Liver (tissue), 9 donors: ENCODE measurements around the gene MUC6. TPM values are rescaled to one million over a fixed set of nuclear protein-coding genes. Genes with fewer than 3 reads are reported as not detected.

Experiments
- DNase-seq: peaks from one replicate; pipeline ENCODE4 v3.0.0-alpha.2; 2017; ENCODE audit warnings: low spot score
- H3K27ac ChIP-seq, 2 donors: one replicate each; pipeline ENCODE4 v1.7.0; 2013; ENCODE audit warnings: inconsistent platforms in 2 of 2, low read length in 2 of 2, control low read depth in 1 of 2, low read depth in 1 of 2, mild to moderate bottlenecking in 1 of 2
- H3K27me3 ChIP-seq, 4 donors: one replicate each; pipeline versions ENCODE4 v1.6.1 to v1.7.0; 2013; ENCODE audit warnings: low read length in 3 of 4, inconsistent platforms in 1 of 4, mild to moderate bottlenecking in 1 of 4, moderate library complexity in 1 of 4; ENCODE audit not compliant: control insufficient read depth in 4 of 4, insufficient read depth in 4 of 4
- H3K36me3 ChIP-seq, 4 donors: one replicate each; pipeline versions ENCODE4 v1.6.1 to v1.7.0; 2013; ENCODE audit warnings: low read length in 3 of 4, mild to moderate bottlenecking in 3 of 4, low read depth in 1 of 4, moderate library complexity in 1 of 4; ENCODE audit not compliant: control insufficient read depth in 4 of 4, insufficient read depth in 3 of 4
- H3K4me1 ChIP-seq, 4 donors: one replicate each; pipeline versions ENCODE4 v1.6.1 to v1.7.0; 2013; ENCODE audit warnings: low read length in 3 of 4, mild to moderate bottlenecking in 3 of 4, moderate library complexity in 1 of 4; ENCODE audit not compliant: control insufficient read depth in 4 of 4, insufficient read depth in 4 of 4
- H3K4me3 ChIP-seq, 3 donors: one replicate each; pipeline versions ENCODE4 v1.6.1 to v1.7.0; 2013; ENCODE audit warnings: low read length in 3 of 3, control low read depth in 1 of 3, low read depth in 1 of 3, mild to moderate bottlenecking in 1 of 3
- H3K9ac ChIP-seq, 2 donors: one replicate each; pipeline ENCODE4 v1.7.0; 2013; ENCODE audit warnings: low read length in 2 of 2, mild to moderate bottlenecking in 2 of 2, moderate library complexity in 2 of 2, control low read depth in 1 of 2, low read depth in 1 of 2
- H3K9me3 ChIP-seq, 4 donors: one replicate each; pipeline versions ENCODE4 v1.6.1 to v1.7.0; 2013; ENCODE audit warnings: low read length in 3 of 4; ENCODE audit not compliant: control insufficient read depth in 4 of 4
- EGR1 ChIP-seq, 2 donors: IDR thresholded peaks; 2 replicates each; pipeline ENCODE4 v1.6.1; 2016 to 2018; ENCODE audit warnings: antibody characterized with exemption in 2 of 2, low read depth in 2 of 2
- FOXA1 ChIP-seq: IDR thresholded peaks from 2 replicates; pipeline ENCODE4 v1.6.1; 2016; ENCODE audit warnings: antibody characterized with exemption
- FOXA2 ChIP-seq: IDR thresholded peaks from 2 replicates; pipeline ENCODE4 v1.6.1; 2016; ENCODE audit warnings: antibody characterized with exemption
- GABPA ChIP-seq, 2 donors: IDR thresholded peaks in 1 of 2; conservative IDR thresholded peaks in 1 of 2; 2 replicates each; pipeline ENCODE4 v1.6.1; 2016; ENCODE audit warnings: antibody characterized with exemption in 2 of 2, mild to moderate bottlenecking in 1 of 2, moderate library complexity in 1 of 2
- HNF4G ChIP-seq: IDR thresholded peaks from 2 replicates; pipeline ENCODE4 v1.6.1; 2016; ENCODE audit warnings: antibody characterized with exemption
- JUND ChIP-seq, 2 donors: IDR thresholded peaks; 2 replicates each; pipeline ENCODE4 v1.6.1; 2016; ENCODE audit warnings: antibody characterized with exemption in 2 of 2
- NR2F2 ChIP-seq: IDR thresholded peaks from 2 replicates; pipeline ENCODE4 v1.6.1; 2016; ENCODE audit warnings: antibody characterized with exemption
- RAD21 ChIP-seq, 2 donors: IDR thresholded peaks; 2 replicates each; pipeline ENCODE4 v1.6.1; 2016; ENCODE audit warnings: antibody characterized with exemption in 2 of 2, mild to moderate bottlenecking in 2 of 2
- RXRA ChIP-seq, 2 donors: IDR thresholded peaks; 2 replicates each; pipeline ENCODE4 v1.6.1; 2017 to 2018; ENCODE audit warnings: antibody characterized with exemption in 2 of 2, mild to moderate bottlenecking in 1 of 2
- SP1 ChIP-seq: IDR thresholded peaks from 2 replicates; pipeline ENCODE4 v1.6.1; 2018; ENCODE audit warnings: antibody characterized with exemption, mild to moderate bottlenecking
- TAF1 ChIP-seq: conservative IDR thresholded peaks from 2 replicates; pipeline ENCODE4 v1.6.1; 2016; ENCODE audit warnings: antibody characterized with exemption, mild to moderate bottlenecking
- YY1 ChIP-seq: IDR thresholded peaks from 2 replicates; pipeline ENCODE4 v1.6.1; 2016; ENCODE audit warnings: antibody characterized with exemption, mild to moderate bottlenecking
- WGBS: extraction: QIAGEN DNeasy Blood & Tissue Kit; methylation state at CpG from one replicate; pipeline ENCODE4 v1.1.7; 2013; 5-methylcytosine and 5-hydroxymethylcytosine counted together
- polyA plus RNA-seq, 2 donors: library from polyadenylated mRNA; stranded (reverse) in 1 of 2; unstranded in 1 of 2; fragments of 200-250 nt in 1 of 2; fragments of >200 nt in 1 of 2; fragmentation: Nextera tagmentation in 1 of 2; extraction: Ambion mirVana in 1 of 2; gene quantifications; one replicate each; pipeline versions ENCODE4 v1.2.1 to v1.2.3, GENCODE V29; 2013 to 2015
- total RNA-seq, 2 donors: library from RNA; depleted of rRNA; stranded (reverse); fragments of >200 nt; gene quantifications; one replicate each; pipeline ENCODE4 v1.2.3, GENCODE V29; 2014
- TF ChIP-seq, protein P1 (sequence below): IDR thresholded peaks from 2 replicates; pipeline ENCODE4 v1.6.1; 2016; ENCODE audit warnings: antibody characterized with exemption
- TF ChIP-seq, protein P2 (sequence below): IDR thresholded peaks from 2 replicates; pipeline ENCODE4 v1.6.1; 2016; ENCODE audit warnings: antibody characterized with exemption
- TF ChIP-seq, protein P3 (sequence below): IDR thresholded peaks from 2 replicates; pipeline ENCODE4 v1.6.1; 2016; ENCODE audit warnings: antibody characterized with exemption, mild to moderate bottlenecking
- TF ChIP-seq, protein P4 (sequence below): IDR thresholded peaks from 2 replicates; pipeline ENCODE4 v1.6.1; 2016; ENCODE audit warnings: antibody characterized with exemption
- TF ChIP-seq, protein P5 (sequence below): fragments of 150-350 bp; IDR thresholded peaks from 2 replicates; pipeline ENCODE4 v1.5.1; 2017; ENCODE audit warnings: improper control_type of control experiment, low read depth, low read length; ENCODE audit not compliant: missing input control
- donor health status: healthy.
- donor health status: healthy.
- donor health status: healthy.
- donor health status: healthy.
- donor health status: healthy.

The MUC6 gene
- total and polyA plus RNA-seq, 4 donors, result 0.05 to 0.54 (median 0.18) TPM

DNA sequence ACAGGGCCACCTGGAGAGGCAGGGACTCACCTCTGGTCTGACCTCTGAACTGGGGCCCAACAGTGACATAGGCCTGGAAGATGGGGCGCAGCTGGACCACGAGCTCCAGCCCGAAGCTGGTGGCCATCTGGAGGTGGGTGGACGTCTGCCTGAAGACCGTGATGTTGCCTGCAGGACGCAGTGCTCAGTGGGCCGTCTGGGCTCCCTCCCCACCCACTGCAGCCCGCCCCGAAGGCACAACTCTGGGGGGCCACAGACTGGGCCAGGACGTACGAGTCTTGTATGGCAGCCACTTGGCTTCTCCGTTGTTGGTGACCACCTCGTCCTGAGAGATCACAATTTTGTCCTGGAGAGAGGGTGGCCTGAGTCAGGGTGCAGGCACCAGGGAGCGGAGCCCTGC is 7.9 kb downstream of the MUC6 start:
- no peak overlapping the region for H3K4me3 ChIP-seq
- 85% methylated on average over 14 of the region's 14 CpGs for WGBS
- H3K9me3 ChIP-seq, result no peaks in the 10 kb centered on the region
- H3K4me1 ChIP-seq, result no peaks in the 10 kb centered on the region
- no peak for TF ChIP-seq SP1
- no peak for TF ChIP-seq RAD21 (IDR thresholded peaks at IDR 0.05)
- no peak for TF ChIP-seq GABPA (IDR thresholded peaks at IDR 0.05 in 1 of 2, conservative IDR thresholded peaks at IDR 0.05 in 1 of 2)
- TF ChIP-seq, protein P1, sequence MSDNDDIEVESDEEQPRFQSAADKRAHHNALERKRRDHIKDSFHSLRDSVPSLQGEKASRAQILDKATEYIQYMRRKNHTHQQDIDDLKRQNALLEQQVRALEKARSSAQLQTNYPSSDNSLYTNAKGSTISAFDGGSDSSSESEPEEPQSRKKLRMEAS, result no peak
- TF ChIP-seq FOXA1, result no peak
- TF ChIP-seq, protein P2, sequence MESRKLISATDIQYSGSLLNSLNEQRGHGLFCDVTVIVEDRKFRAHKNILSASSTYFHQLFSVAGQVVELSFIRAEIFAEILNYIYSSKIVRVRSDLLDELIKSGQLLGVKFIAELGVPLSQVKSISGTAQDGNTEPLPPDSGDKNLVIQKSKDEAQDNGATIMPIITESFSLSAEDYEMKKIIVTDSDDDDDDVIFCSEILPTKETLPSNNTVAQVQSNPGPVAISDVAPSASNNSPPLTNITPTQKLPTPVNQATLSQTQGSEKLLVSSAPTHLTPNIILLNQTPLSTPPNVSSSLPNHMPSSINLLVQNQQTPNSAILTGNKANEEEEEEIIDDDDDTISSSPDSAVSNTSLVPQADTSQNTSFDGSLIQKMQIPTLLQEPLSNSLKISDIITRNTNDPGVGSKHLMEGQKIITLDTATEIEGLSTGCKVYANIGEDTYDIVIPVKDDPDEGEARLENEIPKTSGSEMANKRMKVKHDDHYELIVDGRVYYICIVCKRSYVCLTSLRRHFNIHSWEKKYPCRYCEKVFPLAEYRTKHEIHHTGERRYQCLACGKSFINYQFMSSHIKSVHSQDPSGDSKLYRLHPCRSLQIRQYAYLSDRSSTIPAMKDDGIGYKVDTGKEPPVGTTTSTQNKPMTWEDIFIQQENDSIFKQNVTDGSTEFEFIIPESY, result no peak
- TF ChIP-seq FOXA2, result no peak
- TF ChIP-seq NR2F2, result no peak
- TF ChIP-seq, protein P3, sequence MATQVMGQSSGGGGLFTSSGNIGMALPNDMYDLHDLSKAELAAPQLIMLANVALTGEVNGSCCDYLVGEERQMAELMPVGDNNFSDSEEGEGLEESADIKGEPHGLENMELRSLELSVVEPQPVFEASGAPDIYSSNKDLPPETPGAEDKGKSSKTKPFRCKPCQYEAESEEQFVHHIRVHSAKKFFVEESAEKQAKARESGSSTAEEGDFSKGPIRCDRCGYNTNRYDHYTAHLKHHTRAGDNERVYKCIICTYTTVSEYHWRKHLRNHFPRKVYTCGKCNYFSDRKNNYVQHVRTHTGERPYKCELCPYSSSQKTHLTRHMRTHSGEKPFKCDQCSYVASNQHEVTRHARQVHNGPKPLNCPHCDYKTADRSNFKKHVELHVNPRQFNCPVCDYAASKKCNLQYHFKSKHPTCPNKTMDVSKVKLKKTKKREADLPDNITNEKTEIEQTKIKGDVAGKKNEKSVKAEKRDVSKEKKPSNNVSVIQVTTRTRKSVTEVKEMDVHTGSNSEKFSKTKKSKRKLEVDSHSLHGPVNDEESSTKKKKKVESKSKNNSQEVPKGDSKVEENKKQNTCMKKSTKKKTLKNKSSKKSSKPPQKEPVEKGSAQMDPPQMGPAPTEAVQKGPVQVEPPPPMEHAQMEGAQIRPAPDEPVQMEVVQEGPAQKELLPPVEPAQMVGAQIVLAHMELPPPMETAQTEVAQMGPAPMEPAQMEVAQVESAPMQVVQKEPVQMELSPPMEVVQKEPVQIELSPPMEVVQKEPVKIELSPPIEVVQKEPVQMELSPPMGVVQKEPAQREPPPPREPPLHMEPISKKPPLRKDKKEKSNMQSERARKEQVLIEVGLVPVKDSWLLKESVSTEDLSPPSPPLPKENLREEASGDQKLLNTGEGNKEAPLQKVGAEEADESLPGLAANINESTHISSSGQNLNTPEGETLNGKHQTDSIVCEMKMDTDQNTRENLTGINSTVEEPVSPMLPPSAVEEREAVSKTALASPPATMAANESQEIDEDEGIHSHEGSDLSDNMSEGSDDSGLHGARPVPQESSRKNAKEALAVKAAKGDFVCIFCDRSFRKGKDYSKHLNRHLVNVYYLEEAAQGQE, result no peak
- DNase-seq, result no peak
- no peak overlapping the region for H3K9ac ChIP-seq
- H3K36me3 ChIP-seq, result peaks cover 0 to 2% (median 0%) of the 10 kb centered on the region in 4 donors
- no peak overlapping the region for H3K27ac ChIP-seq
- H3K27me3 ChIP-seq, result no peaks in the 10 kb centered on the region

DNA sequence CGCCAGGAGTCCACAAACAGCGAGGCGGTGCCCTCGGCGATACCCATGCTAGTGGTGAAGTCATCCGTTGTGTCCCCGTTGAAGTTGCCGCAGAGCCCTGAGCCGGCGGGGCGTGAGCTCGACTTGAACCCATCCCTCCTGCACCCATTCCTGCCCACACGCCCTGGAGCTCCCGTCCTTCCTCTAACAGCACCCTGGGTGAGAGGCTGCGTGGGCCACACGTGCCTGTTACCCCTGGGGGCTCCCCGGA is 8.3 kb downstream of the MUC6 start:
- TF ChIP-seq, protein P4, sequence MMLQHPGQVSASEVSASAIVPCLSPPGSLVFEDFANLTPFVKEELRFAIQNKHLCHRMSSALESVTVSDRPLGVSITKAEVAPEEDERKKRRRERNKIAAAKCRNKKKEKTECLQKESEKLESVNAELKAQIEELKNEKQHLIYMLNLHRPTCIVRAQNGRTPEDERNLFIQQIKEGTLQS, result no peak
- no peak for TF ChIP-seq RAD21 (IDR thresholded peaks at IDR 0.05)
- TF ChIP-seq, protein P2, result no peak
- no peak for TF ChIP-seq EGR1 (IDR thresholded peaks at IDR 0.05; ENCODE audit: low read depth in 2 of 2)
- no peak for TF ChIP-seq FOXA2
- no peak for TF ChIP-seq FOXA1
- TF ChIP-seq YY1, result no peak
- TF ChIP-seq JUND (IDR thresholded peaks at IDR 0.05), result no peak
- no peak for TF ChIP-seq RXRA (IDR thresholded peaks at IDR 0.05)
- no peak for TF ChIP-seq NR2F2
- TF ChIP-seq GABPA (IDR thresholded peaks at IDR 0.05 in 1 of 2, conservative IDR thresholded peaks at IDR 0.05 in 1 of 2), result no peak
- TF ChIP-seq TAF1, result no peak
- no peak for TF ChIP-seq HNF4G
- TF ChIP-seq, protein P1, result no peak
- TF ChIP-seq, protein P3, result no peak
- TF ChIP-seq, protein P5, sequence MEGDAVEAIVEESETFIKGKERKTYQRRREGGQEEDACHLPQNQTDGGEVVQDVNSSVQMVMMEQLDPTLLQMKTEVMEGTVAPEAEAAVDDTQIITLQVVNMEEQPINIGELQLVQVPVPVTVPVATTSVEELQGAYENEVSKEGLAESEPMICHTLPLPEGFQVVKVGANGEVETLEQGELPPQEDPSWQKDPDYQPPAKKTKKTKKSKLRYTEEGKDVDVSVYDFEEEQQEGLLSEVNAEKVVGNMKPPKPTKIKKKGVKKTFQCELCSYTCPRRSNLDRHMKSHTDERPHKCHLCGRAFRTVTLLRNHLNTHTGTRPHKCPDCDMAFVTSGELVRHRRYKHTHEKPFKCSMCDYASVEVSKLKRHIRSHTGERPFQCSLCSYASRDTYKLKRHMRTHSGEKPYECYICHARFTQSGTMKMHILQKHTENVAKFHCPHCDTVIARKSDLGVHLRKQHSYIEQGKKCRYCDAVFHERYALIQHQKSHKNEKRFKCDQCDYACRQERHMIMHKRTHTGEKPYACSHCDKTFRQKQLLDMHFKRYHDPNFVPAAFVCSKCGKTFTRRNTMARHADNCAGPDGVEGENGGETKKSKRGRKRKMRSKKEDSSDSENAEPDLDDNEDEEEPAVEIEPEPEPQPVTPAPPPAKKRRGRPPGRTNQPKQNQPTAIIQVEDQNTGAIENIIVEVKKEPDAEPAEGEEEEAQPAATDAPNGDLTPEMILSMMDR, result no peak
- no peak for DNase-seq
- H3K9me3 ChIP-seq, result no peaks in the 10 kb centered on the region
- H3K4me3 ChIP-seq, result no peak overlapping the region
- H3K36me3 ChIP-seq, result peaks cover 0 to 2% (median 0%) of the 10 kb centered on the region in 4 donors
- H3K9ac ChIP-seq, result no peak overlapping the region
- H3K27me3 ChIP-seq, result no peaks in the 10 kb centered on the region
- H3K27ac ChIP-seq, result no peak overlapping the region
- WGBS, result 86% methylated on average over 17 of the region's 17 CpGs
- H3K4me1 ChIP-seq, result no peaks in the 10 kb centered on the region
